ENCODE results near the gene DAG1. TPM values are rescaled to one million over a fixed set of nuclear protein-coding genes. Genes with fewer than 3 reads are reported as not detected.

The DAG1 gene
- total RNA-seq, 2 donors from 2014 or later: 46.8 to 57.9 TPM

DNA sequence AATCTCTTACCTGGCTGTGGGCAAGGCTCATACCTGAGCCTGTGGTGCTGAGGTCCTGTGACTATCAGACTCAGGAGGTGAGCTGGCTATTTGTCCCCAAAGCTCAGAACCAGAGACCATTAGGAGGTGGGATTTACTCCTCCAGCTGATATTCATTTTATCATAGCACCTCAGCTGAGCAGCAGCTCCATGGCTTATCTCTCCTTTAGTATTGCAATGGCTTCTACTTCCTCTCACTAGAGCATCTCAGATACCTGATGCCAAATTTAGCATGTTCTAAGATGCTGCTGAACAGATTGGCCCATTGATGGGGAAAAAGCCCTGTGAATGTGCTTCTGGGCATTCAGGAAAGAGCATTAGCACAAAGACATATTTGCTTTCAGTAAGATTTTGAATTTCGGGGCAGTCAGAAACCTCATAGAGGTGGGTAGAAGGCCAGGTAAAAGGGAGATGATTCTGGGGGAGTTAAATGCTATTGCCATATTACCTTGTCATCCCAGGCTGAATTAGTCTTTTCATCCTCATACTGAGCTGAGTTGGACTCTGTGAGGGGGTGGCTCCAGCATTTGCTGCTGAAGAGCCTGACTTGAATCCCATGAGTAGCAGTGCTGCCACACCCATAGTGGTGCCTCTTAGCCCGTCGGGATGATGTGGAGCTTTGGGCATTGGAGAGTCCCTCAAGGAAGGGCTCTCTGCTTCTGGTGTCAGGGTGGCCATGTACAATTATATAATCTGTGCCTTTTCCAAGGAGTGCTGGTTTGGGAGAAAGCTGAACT is 86.6 kb downstream of the DAG1 start:
- Histone ChIP-seq H3K4me1 (peaks cover 18% of the 10 kb centered on the region), H3K27ac (no peak overlapping the region), H3K27me3 (no peaks in the 10 kb centered on the region), H3K4me3 (no peak overlapping the region), H3K36me3 (replicated peaks in 1 of 2; ENCODE audit: insufficient read depth in 1 of 2, low read depth in 2 of 2) (no peaks in the 10 kb centered on the region), H3K9me3 (no peaks in the 10 kb centered on the region)
- no peak for DNase-seq
- TF ChIP-seq CTCF (IDR thresholded peaks at IDR 0.05): no peak
- TF ChIP-seq POLR2A (IDR thresholded peaks at IDR 0.05): no peak
- no peak for ATAC-seq
- intact Hi-C loops (cut with DNase I): no loop called here
- 86 to 96% methylated on average over 3 of the region's 3 CpGs for WGBS, 2 donors

DNA sequence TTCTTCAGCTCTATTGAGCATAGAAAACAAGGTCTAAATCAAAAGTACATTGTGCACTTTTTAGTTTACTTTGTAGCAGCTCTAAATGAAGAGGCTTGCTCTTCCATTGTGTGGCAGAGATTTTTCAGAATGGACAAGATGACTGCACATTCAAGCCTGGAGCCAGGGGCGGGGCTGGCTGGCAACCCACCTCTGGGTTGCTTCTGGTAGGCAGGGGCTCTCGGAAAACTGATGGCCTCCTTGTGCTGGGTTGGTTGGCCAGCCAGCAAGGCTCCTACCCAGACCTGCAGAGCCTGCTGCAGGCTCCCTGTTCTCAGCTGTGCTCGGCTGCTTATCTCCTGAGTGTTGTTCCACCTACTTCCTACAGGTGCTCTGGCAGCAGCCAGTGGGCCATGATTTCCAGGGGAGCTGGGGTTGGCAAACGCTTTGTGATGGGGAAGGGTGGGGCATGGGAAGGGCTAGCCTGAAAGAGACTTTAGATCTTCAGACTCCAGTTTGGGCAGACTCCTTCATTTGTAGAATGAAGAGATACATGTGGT is 93.0 kb downstream of the DAG1 start:
- no peak for ATAC-seq
- no peaks in the 10 kb centered on the region for H3K4me1 ChIP-seq
- intact Hi-C loops (cut with DNase I): no loop called here
- H3K36me3 ChIP-seq (replicated peaks in 1 of 2; ENCODE audit: insufficient read depth in 1 of 2, low read depth in 2 of 2): no peaks in the 10 kb centered on the region
- H3K4me3 ChIP-seq: no peak overlapping the region
- H3K27me3 ChIP-seq: no peaks in the 10 kb centered on the region
- DNase-seq: no peak
- TF ChIP-seq POLR2A (IDR thresholded peaks at IDR 0.05) (no peak), CTCF (IDR thresholded peaks at IDR 0.05) (no peak)
- H3K27ac ChIP-seq: no peak overlapping the region
- WGBS, 2 donors: 24 to 71% methylated on average over 2 to 4 of the region's 4 CpGs
- H3K9me3 ChIP-seq: no peaks in the 10 kb centered on the region

DNA sequence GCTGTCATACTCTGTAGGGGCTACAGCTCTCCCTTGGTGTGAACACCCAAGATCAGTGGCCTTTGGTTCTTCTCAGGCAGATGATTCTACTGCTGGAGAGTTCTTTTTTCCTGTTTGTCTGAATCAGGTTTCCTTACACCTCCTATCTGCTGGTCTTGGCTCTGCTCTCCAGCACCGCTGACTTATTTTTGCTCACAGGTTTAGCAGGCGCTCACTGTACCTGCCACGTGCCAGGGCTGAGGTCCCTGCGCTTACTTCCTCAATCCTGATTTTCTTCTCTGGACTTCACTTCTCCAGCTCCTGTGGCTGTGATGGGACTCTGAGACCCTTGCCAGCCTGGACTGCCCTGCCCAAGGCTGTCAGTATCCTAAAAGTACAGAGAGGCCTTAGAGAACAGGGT is 93.7 kb downstream of the DAG1 start:
- H3K4me3 ChIP-seq: no peak overlapping the region
- WGBS, 2 donors: 86 to 90% methylated on average over 4 of the region's 4 CpGs
- no peaks in the 10 kb centered on the region for H3K9me3 ChIP-seq
- ATAC-seq (no peak), DNase-seq (no peak)
- no peak overlapping the region for H3K27ac ChIP-seq
- intact Hi-C loops (cut with DNase I): no loop called here
- no peaks in the 10 kb centered on the region for H3K36me3 ChIP-seq (replicated peaks in 1 of 2; ENCODE audit: insufficient read depth in 1 of 2, low read depth in 2 of 2)
- H3K4me1 ChIP-seq: no peaks in the 10 kb centered on the region
- no peak for TF ChIP-seq CTCF (IDR thresholded peaks at IDR 0.05)
- no peak for TF ChIP-seq POLR2A (IDR thresholded peaks at IDR 0.05)
- no peaks in the 10 kb centered on the region for H3K27me3 ChIP-seq

GRCh38 chr3:49566312-49566711 is 96.2 kb downstream of the DAG1 start:
- 79 to 91% methylated on average over 2 of the region's 2 CpGs for WGBS, 2 donors
- H3K9me3 ChIP-seq: no peaks in the 10 kb centered on the region
- ATAC-seq (no peak), DNase-seq (no peak)
- no peaks in the 10 kb centered on the region for H3K27me3 ChIP-seq
- no peak overlapping the region for H3K27ac ChIP-seq
- TF ChIP-seq CTCF (IDR thresholded peaks at IDR 0.05) (no peak), POLR2A (IDR thresholded peaks at IDR 0.05) (no peak)
- H3K4me3 ChIP-seq: no peak overlapping the region
- H3K36me3 ChIP-seq (replicated peaks in 1 of 2; ENCODE audit: insufficient read depth in 1 of 2, low read depth in 2 of 2): no peaks in the 10 kb centered on the region
- H3K4me1 ChIP-seq: no peaks in the 10 kb centered on the region
- intact Hi-C loops (cut with DNase I): no loop called here

- TF ChIP-seq CTCF (IDR thresholded peaks at IDR 0.05) (no peak), POLR2A (IDR thresholded peaks at IDR 0.05) (no peak)
- WGBS, 2 donors: 45 to 83% methylated on average over 2 of the region's 2 CpGs
- Histone ChIP-seq H3K27me3 (no peaks in the 10 kb centered on the region), H3K9me3 (no peaks in the 10 kb centered on the region), H3K4me3 (no peak overlapping the region), H3K27ac (no peak overlapping the region), H3K36me3 (replicated peaks in 1 of 2; ENCODE audit: insufficient read depth in 1 of 2, low read depth in 2 of 2) (no peaks in the 10 kb centered on the region), H3K4me1 (no peaks in the 10 kb centered on the region)
- ATAC-seq (no peak), DNase-seq (no peak)
- intact Hi-C loops (cut with DNase I): no loop called here
Observed at GRCh38 chr3:49567406-49567805, 97.3 kb downstream of the DAG1 start.

All from body of pancreas (tissue), 4 donors.